Myocyte (in vitro differentiated cells): ENCODE data around the gene OLA1. TPM values are rescaled to one million over a fixed set of nuclear protein-coding genes. Genes with fewer than 3 reads are reported as not detected.

ENCODE experiments used
- DNase-seq: peaks from one replicate; pipeline ENCODE4 v3.0.0-alpha.2; 2012; ENCODE audit warnings: low read depth
- total RNA-seq: library from RNA; depleted of rRNA; stranded (reverse); fragments of >200 nt; gene quantifications from 2 replicates; pipeline ENCODE4 v1.2.3, GENCODE V29; 2014

The OLA1 gene
- total RNA-seq, 1 donor from 2014 or later, result 170 TPM

GRCh38 chr2:174070281-174070680 lies 178.1 kb downstream of the OLA1 start:
- no peak for DNase-seq

GRCh38 chr2:174067815-174068214 lies 180.5 kb downstream of the OLA1 start:
- DNase-seq, result no peak

- DNase-seq, result no peak
Observed at GRCh38 chr2:174066871-174067270, 181.5 kb downstream of the OLA1 start.

DNA sequence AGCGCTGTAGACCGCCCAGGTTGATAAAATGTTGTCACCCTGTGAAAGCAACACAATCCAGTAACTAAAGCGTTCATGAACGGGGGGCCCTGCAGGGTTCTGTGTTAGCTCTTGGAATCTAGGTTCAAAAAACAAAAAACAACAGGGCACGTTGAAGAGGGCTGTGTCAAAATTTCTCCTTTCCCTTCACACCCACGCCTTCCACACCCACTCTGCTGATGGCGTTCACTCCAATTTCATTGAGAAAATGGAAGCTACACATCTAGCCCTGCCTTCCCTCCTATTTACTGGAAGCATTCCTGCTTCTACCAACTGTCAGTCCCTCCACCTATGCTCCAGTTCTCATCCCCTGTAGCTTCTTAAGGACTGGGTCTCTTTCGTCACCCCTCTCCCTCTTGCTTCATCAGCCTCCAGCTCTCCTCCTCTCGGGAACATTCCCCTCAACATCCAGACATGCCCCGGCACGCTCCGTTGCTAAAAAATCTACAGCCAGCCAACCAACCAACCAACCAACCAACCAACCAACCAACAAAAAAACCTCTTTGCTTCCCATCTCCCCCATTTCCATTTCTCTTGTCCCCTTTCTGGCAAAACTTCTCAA lies 184.7 kb downstream of the OLA1 start:
- no peak for DNase-seq

GRCh38 chr2:174062934-174063333 lies 185.4 kb downstream of the OLA1 start:
- DNase-seq, result no peak

- peak; percentile 72 for DNase-seq
Observed at GRCh38 chr2:174059884-174060244, 188.5 kb downstream of the OLA1 start.

DNA sequence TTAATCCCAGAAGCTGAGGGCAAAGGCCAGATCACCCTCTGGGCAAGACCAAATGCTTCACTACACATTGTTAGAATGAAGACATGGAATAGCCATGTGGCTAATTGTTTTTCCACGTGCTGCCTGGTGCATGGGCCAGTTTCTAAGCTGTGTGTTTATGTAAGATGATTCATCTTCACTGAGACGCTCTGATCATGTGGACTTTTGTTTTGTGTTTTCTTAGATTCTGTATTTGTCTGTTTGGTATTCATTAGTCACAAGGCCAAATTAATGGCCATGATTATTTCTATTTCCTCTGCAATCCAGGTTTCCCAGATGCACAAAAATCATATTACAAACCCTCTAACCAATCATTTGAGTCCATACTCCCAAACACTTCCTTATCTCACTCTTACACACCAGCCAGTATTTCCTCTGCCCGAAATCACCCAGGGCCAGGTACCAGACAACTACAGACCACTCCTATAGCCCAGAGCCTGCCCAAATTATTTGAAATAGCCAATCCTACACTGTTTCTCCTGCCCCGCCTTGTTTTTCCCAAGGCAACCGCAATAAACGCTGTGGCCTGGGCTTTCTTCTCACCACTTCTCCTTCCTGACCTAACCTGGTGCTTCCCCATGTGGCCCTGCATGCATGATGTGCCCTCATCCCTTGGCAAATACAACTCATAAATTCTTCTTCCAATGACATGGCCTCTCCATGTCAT lies 189.0 kb downstream of the OLA1 start:
- DNase-seq, result peak; percentile 38

GRCh38 chr2:174058456-174058855 lies 189.9 kb downstream of the OLA1 start:
- no peak for DNase-seq

DNA sequence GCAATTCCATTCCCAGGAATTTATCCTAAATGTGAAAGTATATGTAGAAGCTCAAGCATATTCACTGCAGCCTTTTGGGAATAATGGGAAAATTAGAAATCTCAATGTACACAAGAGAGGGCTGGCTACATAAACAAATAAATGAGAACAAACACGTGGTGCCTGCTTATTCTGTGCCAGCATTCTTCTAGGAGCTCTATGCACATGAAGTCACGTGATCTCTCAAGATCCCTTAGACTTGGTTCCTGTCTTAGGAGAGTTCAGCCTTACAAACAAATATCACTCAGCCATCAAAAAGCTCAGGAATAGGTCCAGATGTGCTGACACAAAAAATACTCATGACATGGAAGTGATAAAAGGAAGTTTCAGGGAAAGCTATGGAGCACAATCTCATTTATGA lies 190.3 kb downstream of the OLA1 start:
- no peak for DNase-seq

DNA sequence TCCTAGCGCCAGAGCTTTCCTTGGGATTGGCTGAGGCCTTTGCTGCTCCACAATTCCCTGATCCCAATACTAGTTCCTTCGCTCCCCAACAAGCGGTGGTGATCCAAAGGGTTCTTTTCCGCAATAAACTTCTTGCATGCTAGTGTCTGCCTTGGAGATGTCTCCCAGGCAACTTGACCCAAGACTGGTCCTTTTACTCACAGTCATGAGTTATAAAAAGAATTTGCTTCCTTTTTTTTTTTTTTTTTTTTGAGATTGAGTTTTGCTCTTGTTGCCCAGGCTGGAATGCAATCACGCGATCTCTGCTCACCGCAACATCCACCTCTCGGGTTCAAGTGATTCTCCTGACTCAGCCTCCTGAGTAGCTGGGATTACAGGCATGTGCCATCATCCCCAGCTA lies 193.4 kb downstream of the OLA1 start:
- DNase-seq, result no peak

- no peak for DNase-seq
Observed at GRCh38 chr2:174053355-174054151, 194.8 kb downstream of the OLA1 start.

DNA sequence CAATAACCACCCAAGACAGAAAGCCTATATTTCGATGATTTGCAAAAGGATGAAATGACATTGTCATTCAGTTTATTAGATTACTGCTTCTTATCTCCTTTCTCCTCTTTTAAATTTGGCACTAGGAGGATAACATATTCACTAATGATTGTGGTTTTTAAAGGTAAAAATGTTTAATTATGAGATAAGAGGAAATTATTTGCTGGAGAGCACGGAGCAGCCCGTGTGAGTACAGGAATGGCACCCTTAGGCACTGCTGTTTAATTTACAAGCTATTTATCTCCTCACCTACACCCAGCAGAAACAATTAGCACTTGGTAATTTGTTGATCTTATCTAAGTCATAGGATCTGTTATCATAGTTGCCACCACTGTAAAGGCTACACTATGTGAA lies 195.8 kb downstream of the OLA1 start:
- no peak for DNase-seq

DNA sequence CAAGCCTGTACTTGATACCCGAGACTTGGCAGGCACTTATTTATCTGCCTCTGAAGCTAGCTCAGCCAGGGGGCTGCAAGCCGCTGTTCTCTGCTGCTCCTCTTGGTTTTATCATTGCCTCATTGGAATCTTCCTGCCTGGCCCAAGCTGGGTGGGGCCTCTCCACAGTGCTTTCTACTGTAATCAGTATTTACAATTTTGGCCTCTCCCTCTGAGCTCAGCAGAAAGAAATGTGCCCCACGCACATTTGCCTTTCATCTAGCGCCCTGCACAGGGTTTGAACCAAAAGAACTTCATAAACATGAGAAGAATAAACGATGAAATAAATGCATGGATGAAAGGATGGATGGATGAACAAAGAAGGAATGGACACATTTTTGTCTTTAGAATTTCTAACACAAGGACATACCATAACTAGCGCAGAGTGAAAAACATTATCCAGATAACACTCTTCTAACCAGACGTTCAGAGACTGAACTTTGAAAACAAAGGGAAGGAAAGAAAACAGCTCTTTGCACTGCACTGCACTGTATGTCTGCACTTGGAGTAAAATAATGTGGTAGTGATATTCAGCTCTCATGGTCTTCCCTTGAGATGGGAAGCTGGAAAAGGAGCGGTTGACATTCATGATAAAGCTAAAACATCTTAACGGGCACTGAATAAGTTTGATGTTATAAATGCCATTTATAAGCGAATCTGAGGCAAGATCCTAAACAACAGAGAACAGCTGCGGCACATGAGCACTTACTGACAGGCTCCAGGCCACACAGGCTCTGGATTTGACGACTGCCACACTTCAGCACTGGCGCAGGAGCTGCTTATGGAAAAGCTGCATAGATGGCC lies 196.4 kb downstream of the OLA1 start:
- peak; percentile 80 for DNase-seq

- DNase-seq, result no peak
Observed at GRCh38 chr2:174051068-174051467, 197.3 kb downstream of the OLA1 start.

GRCh38 chr2:174049895-174050294 lies 198.4 kb downstream of the OLA1 start:
- no peak for DNase-seq

DNA sequence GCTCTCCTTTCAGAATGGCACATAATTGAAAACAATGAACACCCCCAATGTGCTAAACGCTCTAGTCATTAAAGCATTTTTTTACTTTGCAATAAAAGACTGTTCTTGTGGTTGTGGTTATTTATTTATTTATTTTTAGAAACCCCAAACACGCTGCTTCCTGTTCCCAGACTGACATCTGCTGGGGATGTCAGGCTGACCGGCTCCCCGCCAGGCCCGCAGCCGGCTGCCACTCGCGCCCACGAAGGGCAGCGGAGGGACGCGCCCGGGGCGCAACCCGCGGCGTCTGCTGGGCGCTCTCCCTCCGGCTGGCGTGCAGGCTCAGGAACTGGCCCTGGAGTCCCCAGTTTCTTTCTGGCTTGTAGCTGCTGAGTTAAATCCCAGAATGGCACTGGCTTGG lies 200.1 kb downstream of the OLA1 start:
- DNase-seq, result peak; percentile 33

DNA sequence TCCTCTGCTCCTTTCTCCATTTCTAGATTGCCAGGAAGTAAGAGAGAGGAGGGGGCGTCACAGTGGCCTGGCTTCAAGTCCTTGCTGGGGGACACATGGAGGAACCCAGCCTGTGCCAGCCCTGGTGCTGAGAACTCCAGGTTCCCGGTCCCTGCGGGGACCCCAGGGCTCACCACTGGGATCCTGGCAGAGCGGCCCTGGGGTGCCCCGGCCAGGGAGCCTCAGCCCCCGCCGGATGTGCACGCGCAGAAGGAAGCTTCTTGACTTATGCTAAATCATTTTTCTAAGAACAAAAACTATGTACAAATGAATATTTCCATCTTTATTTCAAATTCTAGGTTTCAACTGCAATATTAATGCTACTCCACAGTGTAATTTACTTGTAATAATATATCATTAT lies 200.6 kb downstream of the OLA1 start:
- no peak for DNase-seq

GRCh38 chr2:174046172-174046571 lies 202.2 kb downstream of the OLA1 start:
- no peak for DNase-seq

DNA sequence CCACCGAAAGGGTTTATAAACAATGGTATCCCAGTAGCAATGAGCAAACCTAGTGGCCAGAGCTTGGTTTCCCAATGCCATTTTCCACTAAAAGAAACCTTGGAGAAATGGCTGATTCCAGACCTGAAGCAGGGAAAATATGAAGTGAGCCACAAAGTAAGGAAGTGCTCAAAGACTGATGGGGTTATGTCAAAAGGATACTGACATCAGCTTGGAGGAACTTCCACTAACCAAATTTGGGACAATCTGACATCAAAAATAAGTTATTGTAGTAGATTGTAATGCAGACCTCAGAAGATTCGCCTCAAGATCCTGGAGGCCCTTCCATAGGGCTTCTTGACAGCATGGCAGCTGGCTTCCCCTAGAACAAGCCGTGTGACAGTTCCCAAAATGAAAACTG lies 203.8 kb downstream of the OLA1 start:
- DNase-seq, result no peak

DNA sequence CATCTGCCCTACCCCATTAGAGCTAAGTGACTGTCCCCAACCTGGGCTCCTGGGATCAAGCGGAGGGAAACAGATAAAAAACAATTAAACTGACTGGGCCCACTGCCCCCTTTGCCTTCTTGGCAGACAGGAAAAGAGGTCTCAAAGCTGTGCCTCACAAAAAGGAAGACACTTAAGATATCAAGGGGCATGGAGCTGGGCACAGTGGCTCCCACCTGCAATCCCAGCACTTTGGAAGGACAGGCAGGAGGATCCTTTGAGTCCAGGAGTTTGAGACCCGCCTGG lies 208.0 kb downstream of the OLA1 start:
- DNase-seq, result no peak

DNA sequence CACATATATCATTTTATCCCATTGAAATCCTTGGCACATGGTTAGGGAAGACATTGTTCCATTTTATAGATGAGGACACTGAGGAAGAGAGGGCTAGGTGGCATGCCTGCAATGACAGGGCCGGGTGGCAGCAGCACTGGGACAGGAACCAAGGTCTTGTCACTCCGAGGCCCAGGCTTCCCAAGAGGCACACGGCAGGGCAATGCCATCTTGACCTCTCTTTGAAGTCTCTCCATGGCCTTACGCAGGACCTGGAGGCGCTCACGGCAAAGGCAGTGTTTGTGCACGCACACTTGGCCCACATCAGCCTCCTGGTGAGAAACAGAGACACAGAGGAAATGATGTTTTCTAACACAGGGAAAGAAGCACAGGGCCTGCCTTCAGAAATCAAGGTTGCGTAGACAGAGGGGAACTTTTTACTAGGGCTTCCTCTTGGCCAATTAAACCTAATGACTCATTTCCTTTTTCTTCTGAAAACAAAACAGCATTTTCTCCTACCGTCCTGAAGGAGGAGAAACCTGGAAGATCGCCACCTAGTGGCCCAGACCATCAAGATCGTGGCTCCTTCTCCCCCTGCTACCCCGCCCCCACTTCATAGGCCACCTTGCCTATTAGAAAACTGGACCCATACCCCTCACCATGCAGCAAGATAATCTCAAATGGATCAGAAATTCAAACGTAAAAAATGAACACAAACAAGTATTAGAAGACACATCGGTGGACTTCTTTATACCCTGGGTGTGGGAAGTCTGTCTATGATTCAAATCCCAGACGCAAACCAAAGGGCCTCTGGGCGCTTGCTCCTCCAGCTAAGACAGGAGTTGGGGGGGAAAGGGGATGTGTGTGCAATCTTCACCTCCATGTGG lies 208.5 kb downstream of the OLA1 start:
- peak; percentile 91 for DNase-seq
